Measurements from ENCODE around the gene COX10.
"Not testable (repeated sequence)": the region's sequence is repeated elsewhere in the genome, so short reads cannot be mapped to it uniquely, and the experiment has no call there.

COX10 gene

GRCh38 chr17:14186443-14186842 lies 117.1 kb downstream of the COX10 start:
- not testable (repeated sequence) for DNase-seq

GRCh38 chr17:14190774-14191173 lies 121.5 kb downstream of the COX10 start:
- not testable (repeated sequence) for DNase-seq

GRCh38 chr17:14191469-14191868 lies 122.2 kb downstream of the COX10 start:
- not testable (repeated sequence) for DNase-seq

- not testable (repeated sequence) for DNase-seq
These were observed 122.7 kb downstream of the COX10 start for GRCh38 chr17:14192039-14192438.

- not testable (repeated sequence) for DNase-seq
These were observed 123.5 kb downstream of the COX10 start for GRCh38 chr17:14192636-14193344.

GRCh38 chr17:14196377-14196997 lies 127.2 kb downstream of the COX10 start:
- DNase-seq: no peak

- DNase-seq: no peak
These were observed 127.8 kb downstream of the COX10 start for GRCh38 chr17:14197057-14197456.

- no peak for DNase-seq
These were observed 128.3 kb downstream of the COX10 start for GRCh38 chr17:14197586-14197985.

- no peak for DNase-seq
These were observed 128.7 kb downstream of the COX10 start for GRCh38 chr17:14198013-14198412.

- no peak for DNase-seq
These were observed 129.3 kb downstream of the COX10 start for GRCh38 chr17:14198575-14198974.

- DNase-seq: no peak
These were observed 130.3 kb downstream of the COX10 start for GRCh38 chr17:14199601-14200000.

GRCh38 chr17:14200354-14200753 lies 131.1 kb downstream of the COX10 start:
- DNase-seq: no peak

- DNase-seq: no peak
These were observed 132.0 kb downstream of the COX10 start for GRCh38 chr17:14201021-14201987.

- no peak for DNase-seq
These were observed 132.7 kb downstream of the COX10 start for GRCh38 chr17:14201988-14202380.

GRCh38 chr17:14202388-14203166 lies 133.3 kb downstream of the COX10 start:
- no peak for DNase-seq

GRCh38 chr17:14203388-14203787 lies 134.1 kb downstream of the COX10 start:
- DNase-seq: no peak

- no peak for DNase-seq
These were observed 134.8 kb downstream of the COX10 start for GRCh38 chr17:14204084-14204483.

GRCh38 chr17:14204546-14204945 lies 135.2 kb downstream of the COX10 start:
- DNase-seq: no peak

- DNase-seq: no peak
These were observed 136.1 kb downstream of the COX10 start for GRCh38 chr17:14205380-14205779.

- DNase-seq: no peak
These were observed 136.7 kb downstream of the COX10 start for GRCh38 chr17:14205992-14206461.

- no peak for DNase-seq
These were observed 137.6 kb downstream of the COX10 start for GRCh38 chr17:14206891-14207290.

GRCh38 chr17:14207791-14208190 lies 138.5 kb downstream of the COX10 start:
- no peak for DNase-seq

GRCh38 chr17:14209215-14209614 lies 139.9 kb downstream of the COX10 start:
- no peak for DNase-seq
